Measurements from ENCODE around the gene CACNA1G. TPM values are rescaled to one million over a fixed set of nuclear protein-coding genes. Genes with fewer than 3 reads are reported as not detected.

The CACNA1G gene
- total RNA-seq, 1 donor from 2014 or later, result 1.1 TPM

GRCh38 chr17:50563092-50563511 is 2.6 kb downstream of the CACNA1G start:
- H3K4me1 Mint-ChIP-seq, result peaks cover 48% of the 10 kb centered on the region
- no peak for TF ChIP-seq CTCF (conservative IDR thresholded peaks at IDR 0.05)
- H3K27ac Mint-ChIP-seq (ENCODE audit: unreplicated experiment), result no peak overlapping the region
- H3K9me3 Mint-ChIP-seq, result no peaks in the 10 kb centered on the region
- peak overlapping the region; percentile 61 for H3K4me3 Mint-ChIP-seq
- no peaks in the 10 kb centered on the region for H3K36me3 Mint-ChIP-seq (ENCODE audit: low read depth)
- DNase-seq (ENCODE audit: low read depth, low spot score), result no peak
- H3K27me3 Mint-ChIP-seq (ENCODE audit: low read depth), result peaks cover 91% of the 10 kb centered on the region

- Mint-ChIP-seq H3K36me3 (ENCODE audit: low read depth) (no peaks in the 10 kb centered on the region), H3K4me3 (peak overlapping the region; percentile 69), H3K27me3 (ENCODE audit: low read depth) (peaks cover 73% of the 10 kb centered on the region), H3K27ac (ENCODE audit: unreplicated experiment) (no peak overlapping the region), H3K4me1 (peaks cover 40% of the 10 kb centered on the region), H3K9me3 (no peaks in the 10 kb centered on the region)
- TF ChIP-seq CTCF (conservative IDR thresholded peaks at IDR 0.05), result no peak
- no peak for DNase-seq (ENCODE audit: low read depth, low spot score)
These were observed 4.4 kb downstream of the CACNA1G start for GRCh38 chr17:50564916-50565315.

GRCh38 chr17:50565402-50566350 is 5.2 kb downstream of the CACNA1G start:
- peak; percentile 31 for DNase-seq (ENCODE audit: low read depth, low spot score)
- H3K27me3 Mint-ChIP-seq (ENCODE audit: low read depth), result peaks cover 67% of the 10 kb centered on the region
- H3K4me1 Mint-ChIP-seq, result peaks cover 40% of the 10 kb centered on the region
- H3K9me3 Mint-ChIP-seq, result no peaks in the 10 kb centered on the region
- H3K36me3 Mint-ChIP-seq (ENCODE audit: low read depth), result no peaks in the 10 kb centered on the region
- peak overlapping the region; percentile 7 for H3K27ac Mint-ChIP-seq (ENCODE audit: unreplicated experiment)
- peak overlapping the region; percentile 64 for H3K4me3 Mint-ChIP-seq
- TF ChIP-seq CTCF (conservative IDR thresholded peaks at IDR 0.05), result no peak

GRCh38 chr17:50566886-50567285 is 6.4 kb downstream of the CACNA1G start:
- Mint-ChIP-seq H3K9me3 (no peaks in the 10 kb centered on the region), H3K4me1 (peaks cover 43% of the 10 kb centered on the region), H3K4me3 (peak overlapping the region; percentile 11), H3K27me3 (ENCODE audit: low read depth) (peaks cover 62% of the 10 kb centered on the region), H3K27ac (ENCODE audit: unreplicated experiment) (no peak overlapping the region), H3K36me3 (ENCODE audit: low read depth) (no peaks in the 10 kb centered on the region)
- TF ChIP-seq CTCF (conservative IDR thresholded peaks at IDR 0.05), result no peak
- DNase-seq (ENCODE audit: low read depth, low spot score), result no peak

GRCh38 chr17:50568659-50569058 is 8.1 kb downstream of the CACNA1G start:
- no peaks in the 10 kb centered on the region for H3K36me3 Mint-ChIP-seq (ENCODE audit: low read depth)
- H3K27ac Mint-ChIP-seq (ENCODE audit: unreplicated experiment), result no peak overlapping the region
- no peak for TF ChIP-seq CTCF (conservative IDR thresholded peaks at IDR 0.05)
- H3K4me3 Mint-ChIP-seq, result no peak overlapping the region
- H3K9me3 Mint-ChIP-seq, result no peaks in the 10 kb centered on the region
- H3K4me1 Mint-ChIP-seq, result peaks cover 38% of the 10 kb centered on the region
- no peak for DNase-seq (ENCODE audit: low read depth, low spot score)
- peaks cover 44% of the 10 kb centered on the region for H3K27me3 Mint-ChIP-seq (ENCODE audit: low read depth)
